ENCODE measurements around the gene ADD3.

DNA sequence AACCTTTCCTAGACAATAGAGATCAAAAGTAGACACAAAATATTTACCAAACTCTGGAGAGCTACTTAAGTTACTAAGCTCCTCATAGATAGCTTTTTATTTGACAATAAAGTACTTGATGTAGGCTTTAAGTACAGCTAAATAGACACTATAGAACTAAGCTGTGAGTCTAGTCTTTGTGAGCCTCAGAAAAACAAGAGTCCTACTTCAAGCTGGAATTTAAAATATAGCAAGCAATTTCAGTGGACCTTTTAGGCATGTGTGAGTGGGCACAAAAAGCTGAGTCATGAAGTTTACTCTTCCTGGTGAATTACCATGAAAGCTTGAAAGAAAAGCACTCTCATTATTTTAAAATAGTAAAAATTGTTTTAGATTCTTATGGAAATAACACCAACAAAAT lies 76.1 kb downstream of the ADD3 start:
- TF ChIP-seq, protein P1, sequence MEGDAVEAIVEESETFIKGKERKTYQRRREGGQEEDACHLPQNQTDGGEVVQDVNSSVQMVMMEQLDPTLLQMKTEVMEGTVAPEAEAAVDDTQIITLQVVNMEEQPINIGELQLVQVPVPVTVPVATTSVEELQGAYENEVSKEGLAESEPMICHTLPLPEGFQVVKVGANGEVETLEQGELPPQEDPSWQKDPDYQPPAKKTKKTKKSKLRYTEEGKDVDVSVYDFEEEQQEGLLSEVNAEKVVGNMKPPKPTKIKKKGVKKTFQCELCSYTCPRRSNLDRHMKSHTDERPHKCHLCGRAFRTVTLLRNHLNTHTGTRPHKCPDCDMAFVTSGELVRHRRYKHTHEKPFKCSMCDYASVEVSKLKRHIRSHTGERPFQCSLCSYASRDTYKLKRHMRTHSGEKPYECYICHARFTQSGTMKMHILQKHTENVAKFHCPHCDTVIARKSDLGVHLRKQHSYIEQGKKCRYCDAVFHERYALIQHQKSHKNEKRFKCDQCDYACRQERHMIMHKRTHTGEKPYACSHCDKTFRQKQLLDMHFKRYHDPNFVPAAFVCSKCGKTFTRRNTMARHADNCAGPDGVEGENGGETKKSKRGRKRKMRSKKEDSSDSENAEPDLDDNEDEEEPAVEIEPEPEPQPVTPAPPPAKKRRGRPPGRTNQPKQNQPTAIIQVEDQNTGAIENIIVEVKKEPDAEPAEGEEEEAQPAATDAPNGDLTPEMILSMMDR (IDR thresholded peaks at IDR 0.05; ENCODE audit: extremely low read depth in 1 of 2, insufficient read depth in 1 of 2, low read depth in 1 of 2, low read length in 2 of 2) = no peak
- TF ChIP-seq, protein P2, sequence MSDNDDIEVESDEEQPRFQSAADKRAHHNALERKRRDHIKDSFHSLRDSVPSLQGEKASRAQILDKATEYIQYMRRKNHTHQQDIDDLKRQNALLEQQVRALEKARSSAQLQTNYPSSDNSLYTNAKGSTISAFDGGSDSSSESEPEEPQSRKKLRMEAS (IDR thresholded peaks at IDR 0.05; ENCODE audit: insufficient read depth, insufficient read length) = no peak
- TF ChIP-seq POLR2A (IDR thresholded peaks at IDR 0.05; ENCODE audit: low read depth, low read length) = no peak
- TF ChIP-seq POLR2AphosphoS5 (IDR thresholded peaks at IDR 0.05; ENCODE audit: insufficient read depth, low read depth, low read length) = no peak
- TF ChIP-seq FOS (IDR thresholded peaks at IDR 0.05; ENCODE audit: borderline replicate concordance, insufficient read depth, low read length) = no peak
- TF ChIP-seq EZH2 (IDR thresholded peaks at IDR 0.05; ENCODE audit: borderline replicate concordance, low read depth, low read length, severe bottlenecking) = no peak
- no peak for TF ChIP-seq MYC (IDR thresholded peaks at IDR 0.05; ENCODE audit: low read depth, low read length)
